Fibroblast of skin of right quadriceps (primary cell): ENCODE measurements around the gene ARL2BP.
"Not testable (repeated sequence)": the region's sequence is repeated elsewhere in the genome, so short reads cannot be mapped to it uniquely, and the experiment has no call there.

Source experiments
- DNase-seq: peaks from one replicate; pipeline ENCODE4 v3.0.0-alpha.2; 2013

The ARL2BP gene

GRCh38 chr16:57244767-57245471 is at the start of gene ARL2BP:
Gene ARL2BP, plus strand, starts transcription at chr16:57245259. Its CDS starts 109 bp downstream, at chr16:57245368.
- DNase-seq: peak; percentile 97

- no peak for DNase-seq
Observed at GRCh38 chr16:57196286-57196685, 48.8 kb upstream of the ARL2BP start.

- no peak for DNase-seq
Observed at GRCh38 chr16:57196753-57197152, 48.3 kb upstream of the ARL2BP start.

GRCh38 chr16:57200321-57200720 is 44.7 kb upstream of the ARL2BP start:
- DNase-seq: not testable (repeated sequence)

- DNase-seq: not testable (repeated sequence)
Observed at GRCh38 chr16:57200926-57201325, 44.1 kb upstream of the ARL2BP start.

- DNase-seq: no peak
Observed at GRCh38 chr16:57202095-57202886, 42.8 kb upstream of the ARL2BP start.

GRCh38 chr16:57203451-57203850 is 41.6 kb upstream of the ARL2BP start:
- DNase-seq: no peak

- DNase-seq: no peak
Observed at GRCh38 chr16:57204675-57205074, 40.4 kb upstream of the ARL2BP start.

GRCh38 chr16:57208926-57209325 is 36.1 kb upstream of the ARL2BP start:
- no peak for DNase-seq

GRCh38 chr16:57209780-57210179 is 35.3 kb upstream of the ARL2BP start:
- no peak for DNase-seq

- DNase-seq: no peak
Observed at GRCh38 chr16:57213462-57213861, 31.6 kb upstream of the ARL2BP start.

GRCh38 chr16:57216968-57217367 is 28.1 kb upstream of the ARL2BP start:
- no peak for DNase-seq

GRCh38 chr16:57223057-57223456 is 22.0 kb upstream of the ARL2BP start:
- no peak for DNase-seq

- no peak for DNase-seq
Observed at GRCh38 chr16:57224651-57225335, 20.3 kb upstream of the ARL2BP start.

GRCh38 chr16:57225978-57226377 is 19.1 kb upstream of the ARL2BP start:
- no peak for DNase-seq

- DNase-seq: peak; percentile 25
Observed at GRCh38 chr16:57226701-57227621, 18.1 kb upstream of the ARL2BP start.

- DNase-seq: no peak
Observed at GRCh38 chr16:57229079-57229478, 16.0 kb upstream of the ARL2BP start.

- DNase-seq: no peak
Observed at GRCh38 chr16:57231821-57232350, 13.2 kb upstream of the ARL2BP start.

GRCh38 chr16:57233944-57234706 is 10.9 kb upstream of the ARL2BP start:
- no peak for DNase-seq

- DNase-seq: no peak
Observed at GRCh38 chr16:57234707-57235092, 10.4 kb upstream of the ARL2BP start.
